Measurements from ENCODE around the gene DDX20.

Gene DDX20

DNA sequence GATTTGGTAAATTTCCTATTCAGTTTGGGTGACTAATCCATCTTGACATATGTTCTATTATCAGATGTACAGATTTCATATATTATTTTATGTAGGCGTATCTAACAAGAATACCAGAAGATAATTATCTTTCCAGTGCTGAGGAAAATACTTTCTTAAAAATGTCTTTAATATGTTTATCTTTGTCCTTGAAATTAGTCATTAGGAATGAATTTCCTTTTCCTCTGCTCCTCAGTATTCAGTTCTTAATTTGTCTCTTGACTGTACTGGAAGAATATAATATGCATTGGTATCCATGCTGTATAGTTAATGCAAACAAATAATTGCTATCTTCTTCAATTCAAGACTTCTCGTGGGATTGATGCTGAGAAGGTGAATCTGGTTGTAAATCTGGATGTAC, 6.6 kb downstream of the DDX20 start:
- H3K27me3 ChIP-seq: no peaks in the 10 kb centered on the region

DNA sequence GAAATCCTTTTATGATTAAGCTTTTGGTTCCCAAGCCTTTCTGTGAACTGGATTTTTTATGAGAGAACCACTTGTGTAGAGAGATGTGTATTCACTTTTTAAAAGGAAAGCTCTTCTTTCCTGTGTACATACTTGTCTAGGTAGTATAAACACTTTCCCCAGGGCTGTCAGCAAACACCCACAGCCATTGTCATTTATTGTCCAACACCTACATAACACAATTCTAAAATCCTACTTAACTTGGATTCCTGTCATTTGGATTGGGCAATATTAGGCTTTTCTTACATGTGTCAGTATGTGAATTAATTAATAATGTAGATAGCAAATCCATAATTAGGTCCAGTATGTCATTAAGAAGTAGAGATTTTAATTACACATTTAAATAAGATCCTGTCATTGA, 12.3 kb downstream of the DDX20 start:
- Histone ChIP-seq H3K36me3 (peaks cover 42% of the 10 kb centered on the region), H3K9me3 (no peaks in the 10 kb centered on the region), H3K27ac (no peak overlapping the region), H3K4me3 (ENCODE audit: low read depth in 1 of 2, low read length in 1 of 2) (no peak overlapping the region), H3K27me3 (no peaks in the 10 kb centered on the region), H3K4me1 (ENCODE audit: control insufficient read depth in 1 of 2, insufficient read depth in 1 of 2, low read depth in 1 of 2, low read length in 1 of 2) (peaks cover 0 to 4% of the 10 kb centered on the region in 2 experiments)
- TF ChIP-seq, protein P1, sequence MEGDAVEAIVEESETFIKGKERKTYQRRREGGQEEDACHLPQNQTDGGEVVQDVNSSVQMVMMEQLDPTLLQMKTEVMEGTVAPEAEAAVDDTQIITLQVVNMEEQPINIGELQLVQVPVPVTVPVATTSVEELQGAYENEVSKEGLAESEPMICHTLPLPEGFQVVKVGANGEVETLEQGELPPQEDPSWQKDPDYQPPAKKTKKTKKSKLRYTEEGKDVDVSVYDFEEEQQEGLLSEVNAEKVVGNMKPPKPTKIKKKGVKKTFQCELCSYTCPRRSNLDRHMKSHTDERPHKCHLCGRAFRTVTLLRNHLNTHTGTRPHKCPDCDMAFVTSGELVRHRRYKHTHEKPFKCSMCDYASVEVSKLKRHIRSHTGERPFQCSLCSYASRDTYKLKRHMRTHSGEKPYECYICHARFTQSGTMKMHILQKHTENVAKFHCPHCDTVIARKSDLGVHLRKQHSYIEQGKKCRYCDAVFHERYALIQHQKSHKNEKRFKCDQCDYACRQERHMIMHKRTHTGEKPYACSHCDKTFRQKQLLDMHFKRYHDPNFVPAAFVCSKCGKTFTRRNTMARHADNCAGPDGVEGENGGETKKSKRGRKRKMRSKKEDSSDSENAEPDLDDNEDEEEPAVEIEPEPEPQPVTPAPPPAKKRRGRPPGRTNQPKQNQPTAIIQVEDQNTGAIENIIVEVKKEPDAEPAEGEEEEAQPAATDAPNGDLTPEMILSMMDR (IDR thresholded peaks at IDR 0.05): no peak

More for the DNA sequence above, 6.6 kb downstream of the DDX20 start:
- Histone ChIP-seq H3K36me3 (peaks cover 70% of the 10 kb centered on the region), H3K4me3 (ENCODE audit: low read depth in 1 of 2, low read length in 1 of 2) (no peak overlapping the region), H3K9me3 (no peaks in the 10 kb centered on the region), H3K27ac (no peak overlapping the region), H3K4me1 (ENCODE audit: control insufficient read depth in 1 of 2, insufficient read depth in 1 of 2, low read depth in 1 of 2, low read length in 1 of 2) (no peaks in the 10 kb centered on the region)
- TF ChIP-seq, protein P1 (IDR thresholded peaks at IDR 0.05): no peak

DNA sequence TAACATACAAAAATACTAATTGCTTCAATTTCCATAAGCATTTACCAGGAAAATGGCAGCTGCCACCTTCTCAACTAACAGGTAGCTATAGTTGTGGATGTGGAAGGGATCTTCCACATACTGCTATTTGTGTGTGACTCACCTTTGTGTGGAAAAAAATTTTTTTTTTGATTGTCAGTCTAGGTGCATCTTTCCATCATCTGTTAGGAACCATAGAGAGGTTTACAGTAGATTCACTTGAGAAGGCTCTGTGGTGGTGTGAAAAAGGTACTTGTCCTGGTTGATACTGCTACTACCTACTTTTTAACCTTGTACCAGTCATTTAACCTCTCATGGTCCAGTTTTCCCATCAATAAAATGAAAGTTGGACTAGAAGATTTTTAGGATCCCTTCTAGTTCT, 12.9 kb downstream of the DDX20 start:
- TF ChIP-seq, protein P1 (IDR thresholded peaks at IDR 0.05): no peak
- Histone ChIP-seq H3K9me3 (no peaks in the 10 kb centered on the region), H3K36me3 (peaks cover 37% of the 10 kb centered on the region)

DNA sequence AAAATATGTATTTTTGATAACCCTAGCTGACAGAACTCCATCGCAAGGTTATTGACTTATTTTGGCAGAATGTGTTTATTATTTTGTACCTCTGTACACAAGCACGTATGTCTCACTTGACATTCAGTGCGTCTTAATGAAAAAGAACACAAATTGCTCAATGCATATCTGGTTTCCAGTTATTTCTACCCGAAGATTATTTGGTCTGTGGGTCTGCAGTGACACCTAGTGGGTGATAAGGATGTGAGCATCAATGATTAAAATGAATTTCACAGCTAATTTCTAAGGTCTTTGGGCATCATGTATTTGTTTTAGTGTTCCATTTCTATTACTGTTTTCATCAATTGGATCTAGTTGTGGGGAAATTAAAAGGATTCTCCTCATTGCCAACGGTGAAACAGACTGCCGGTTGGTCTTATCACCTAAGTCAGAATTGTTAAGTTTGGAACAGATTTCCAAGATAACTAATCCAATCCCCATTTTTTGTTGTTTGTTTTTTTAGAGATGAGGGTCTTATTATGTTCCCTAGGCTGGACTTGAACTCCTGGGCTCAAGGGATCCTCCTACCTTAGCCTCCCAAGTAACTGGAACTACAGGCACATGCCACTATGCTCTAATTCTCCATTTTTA, 13.9 kb downstream of the DDX20 start:
- H3K36me3 ChIP-seq: peaks cover 27% of the 10 kb centered on the region
- TF ChIP-seq, protein P1 (IDR thresholded peaks at IDR 0.05): peak; percentile 70
- no peak overlapping the region for H3K4me3 ChIP-seq (ENCODE audit: low read depth in 1 of 2, low read length in 1 of 2)

More for the DNA sequence above, 12.9 kb downstream of the DDX20 start:
- Histone ChIP-seq H3K4me3 (ENCODE audit: low read depth in 1 of 2, low read length in 1 of 2) (no peak overlapping the region), H3K27me3 (no peaks in the 10 kb centered on the region), H3K27ac (no peak overlapping the region), H3K4me1 (ENCODE audit: control insufficient read depth in 1 of 2, insufficient read depth in 1 of 2, low read depth in 1 of 2, low read length in 1 of 2) (peaks cover 0 to 4% of the 10 kb centered on the region in 2 experiments)

DNA sequence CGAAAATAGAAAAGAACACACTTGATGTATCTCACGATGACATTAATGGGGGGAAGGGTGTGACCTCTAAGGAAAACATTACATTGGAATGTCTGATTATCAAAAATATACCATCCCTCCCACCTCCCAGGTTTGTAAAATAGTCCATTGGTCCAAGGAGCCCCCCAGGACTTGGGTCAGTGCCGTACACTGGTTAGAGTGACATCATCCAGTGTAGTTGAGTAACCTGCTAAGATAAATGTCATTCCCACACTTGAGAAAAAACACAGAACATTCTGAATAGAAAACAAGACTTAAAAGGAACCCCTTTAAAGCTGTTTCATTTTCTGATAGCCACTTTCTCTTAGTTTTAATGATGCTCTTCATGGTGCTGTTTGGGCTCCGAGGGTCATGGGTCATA, 15.2 kb downstream of the DDX20 start:
- Histone ChIP-seq H3K4me1 (ENCODE audit: control insufficient read depth in 1 of 2, insufficient read depth in 1 of 2, low read depth in 1 of 2, low read length in 1 of 2) (peaks cover 0 to 4% of the 10 kb centered on the region in 2 experiments), H3K27me3 (no peaks in the 10 kb centered on the region), H3K4me3 (ENCODE audit: low read depth in 1 of 2, low read length in 1 of 2) (no peak overlapping the region), H3K27ac (no peak overlapping the region), H3K36me3 (peaks cover 16% of the 10 kb centered on the region), H3K9me3 (no peaks in the 10 kb centered on the region)
- TF ChIP-seq, protein P1 (IDR thresholded peaks at IDR 0.05): no peak

More for the DNA sequence above, 13.9 kb downstream of the DDX20 start:
- H3K27me3 ChIP-seq: no peaks in the 10 kb centered on the region
- H3K9me3 ChIP-seq: no peaks in the 10 kb centered on the region
- no peak overlapping the region for H3K27ac ChIP-seq
- peaks cover 0 to 4% of the 10 kb centered on the region in 2 experiments for H3K4me1 ChIP-seq (ENCODE audit: control insufficient read depth in 1 of 2, insufficient read depth in 1 of 2, low read depth in 1 of 2, low read length in 1 of 2)

All from neutrophil (primary cell).